BLaER1 treated with 17β-estradiol and CSF1 and Interleukin-3, amounts not matched to agents 10 nM and 100 nM (cell line): ENCODE data around the gene PCF11.

Experiments used
- H3K27ac ChIP-seq, 11 experiments: shearing (Covaris generic); formaldehyde crosslinking; 2 replicates each; pipeline ENCODE4 v1.8.1; 2022
- H3K27me3 ChIP-seq, 11 experiments: shearing (Covaris generic); formaldehyde crosslinking; 2 replicates each; pipeline ENCODE4 v1.8.1; 2022
- H3K36me3 ChIP-seq, 11 experiments: shearing (Covaris generic); formaldehyde crosslinking; 2 replicates each; pipeline ENCODE4 v1.8.1; 2022
- H3K4me1 ChIP-seq, 10 experiments: shearing (Covaris generic); formaldehyde crosslinking; 2 replicates each; pipeline ENCODE4 v1.8.1; 2022
- H3K4me2 ChIP-seq, 11 experiments: shearing (Covaris generic); formaldehyde crosslinking; 2 replicates each; pipeline ENCODE4 v1.8.1; 2022
- H3K4me3 ChIP-seq, 10 experiments: shearing (Covaris generic); formaldehyde crosslinking; 2 replicates each; pipeline ENCODE4 v1.8.1; 2022
- H3K9ac ChIP-seq, 11 experiments: shearing (Covaris generic); formaldehyde crosslinking; 2 replicates each; pipeline ENCODE4 v1.8.1; 2022
- H3K9me3 ChIP-seq, 11 experiments: shearing (Covaris generic); formaldehyde crosslinking; replicated peaks in 1 of 11; 2 replicates each; pipeline ENCODE4 v1.8.1; 2022
- H4K20me1 ChIP-seq, 11 experiments: shearing (Covaris generic); formaldehyde crosslinking; 2 replicates each; pipeline ENCODE4 v1.8.1; 2022
- Cebpa-rat ChIP-seq, 11 experiments: shearing (Covaris generic); IDR thresholded peaks; 2 replicates each; pipeline ENCODE4 v1.8.1; 2022

Gene PCF11

GRCh38 chr11:83158965-83159901 lies 2.3 kb downstream of the PCF11 start:
- no peak for TF ChIP-seq Cebpa-rat (IDR thresholded peaks at IDR 0.05)
- H3K36me3 ChIP-seq: peaks cover 25 to 59% (median 51%) of the 10 kb centered on the region in 11 experiments; a peak in 21 of 22 replicates
- peak overlapping the region; percentile 85 to 98 (median 94) for H3K4me3 ChIP-seq
- peak overlapping the region; percentile 98 to 100 (median 99) for H3K9ac ChIP-seq
- no peaks in the 10 kb centered on the region for H3K27me3 ChIP-seq
- H3K9me3 ChIP-seq: no peaks in the 10 kb centered on the region
- H4K20me1 ChIP-seq: peaks cover 52 to 70% (median 61%) of the 10 kb centered on the region in 11 experiments
- H3K4me1 ChIP-seq: peaks cover 23 to 49% (median 42%) of the 10 kb centered on the region in 10 experiments
- peak overlapping the region; percentile 97 to 100 (median 99); a peak in 19 of 22 replicates for H3K27ac ChIP-seq
- H3K4me2 ChIP-seq: peak overlapping the region; percentile 71 to 97 (median 94)

DNA sequence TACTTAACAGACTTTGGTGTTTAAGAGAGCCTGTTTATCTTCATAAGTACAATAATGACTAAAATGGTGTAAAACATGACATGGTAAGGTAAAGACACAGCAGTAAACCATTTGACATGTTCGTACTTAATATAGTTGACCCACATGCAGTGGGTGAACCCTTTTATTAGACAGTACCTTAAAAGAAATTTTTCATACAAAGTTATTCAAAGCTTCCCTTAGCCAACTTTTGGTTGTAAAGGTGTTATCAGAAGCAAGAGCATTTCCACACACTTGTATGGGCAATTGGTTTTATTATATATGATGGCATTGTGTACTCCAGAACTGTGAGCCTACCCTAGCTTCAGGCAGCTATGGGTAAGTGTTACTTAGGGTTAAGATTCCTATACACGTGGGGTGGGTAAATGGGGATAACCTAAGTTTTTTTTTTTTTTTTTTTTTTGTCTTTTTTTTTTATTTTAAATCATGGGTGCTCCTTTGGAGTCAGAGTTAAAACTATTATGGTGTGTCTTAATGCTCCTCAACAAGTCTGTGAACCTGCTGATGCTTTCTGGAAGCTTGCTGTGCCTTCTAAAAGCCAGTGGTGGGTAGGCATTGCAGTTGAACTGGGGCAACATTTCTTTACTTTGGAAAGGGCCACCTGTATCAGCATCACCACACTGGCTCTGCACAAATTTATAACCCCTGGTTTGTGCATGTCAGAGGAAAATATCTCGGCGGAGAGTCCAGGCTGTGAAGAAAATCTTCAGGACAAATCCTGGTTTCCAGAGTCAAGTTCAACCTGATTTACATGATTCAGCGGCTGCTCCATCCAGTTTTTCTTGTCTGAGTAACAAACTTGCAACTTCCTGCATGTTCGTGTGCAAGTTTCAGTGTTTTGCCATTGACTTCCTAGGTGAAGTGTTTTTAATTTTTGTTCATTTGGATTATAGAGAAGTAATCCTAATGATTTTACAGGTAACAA lies 3.3 kb downstream of the PCF11 start:
- Histone ChIP-seq H3K9me3 (no peaks in the 10 kb centered on the region), H3K27ac (peak overlapping the region in 5 of 11 experiments; percentile 13 to 100 (median 99); a peak in 3 of 22 replicates), H4K20me1 (peaks cover 60 to 76% (median 69%) of the 10 kb centered on the region in 11 experiments), H3K9ac (peak overlapping the region; percentile 98 to 100 (median 99)), H3K4me3 (peak overlapping the region; percentile 85 to 98 (median 94)), H3K4me2 (peak overlapping the region; percentile 71 to 97 (median 94)), H3K27me3 (no peaks in the 10 kb centered on the region), H3K4me1 (peaks cover 23 to 49% (median 42%) of the 10 kb centered on the region in 10 experiments), H3K36me3 (peaks cover 35 to 68% (median 60%) of the 10 kb centered on the region in 11 experiments)
- no peak for TF ChIP-seq Cebpa-rat (IDR thresholded peaks at IDR 0.05)

DNA sequence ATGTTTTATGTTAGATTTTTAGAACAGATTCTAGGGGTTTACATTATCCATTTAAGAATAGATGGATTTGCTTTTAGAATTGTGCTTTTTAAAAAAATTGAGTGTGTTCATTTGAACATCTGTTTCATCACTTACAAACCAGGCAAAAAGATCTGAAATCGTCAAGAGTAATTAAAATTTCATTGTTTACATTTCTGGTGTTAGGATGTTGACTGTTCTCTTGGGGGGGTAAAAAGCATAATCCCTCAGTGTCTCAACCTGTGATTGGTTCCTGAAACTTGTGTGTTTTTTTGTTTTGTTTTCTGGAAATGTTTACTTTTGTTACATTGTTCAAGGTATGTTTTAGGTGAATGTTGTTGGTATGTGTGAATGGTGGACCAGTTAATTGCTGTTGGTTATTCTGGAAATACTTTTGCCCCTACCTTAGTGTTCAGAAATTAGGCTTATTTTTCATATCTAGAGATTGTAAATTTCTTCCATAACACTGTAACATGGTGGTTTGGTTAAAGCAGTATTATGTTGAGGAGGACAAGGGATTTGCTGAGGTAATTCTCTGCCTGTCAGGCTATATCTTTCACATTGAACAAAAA lies 4.8 kb downstream of the PCF11 start:
- H4K20me1 ChIP-seq: peaks cover 69 to 86% (median 76%) of the 10 kb centered on the region in 11 experiments
- H3K4me1 ChIP-seq: peaks cover 18 to 42% (median 34%) of the 10 kb centered on the region in 10 experiments
- no peak overlapping the region; a peak in 1 of 20 replicates for H3K4me3 ChIP-seq
- no peaks in the 10 kb centered on the region for H3K27me3 ChIP-seq
- no peak overlapping the region for H3K9ac ChIP-seq
- H3K36me3 ChIP-seq: peaks cover 50 to 84% (median 76%) of the 10 kb centered on the region in 11 experiments
- H3K4me2 ChIP-seq: peak overlapping the region; percentile 29 to 97 (median 94); a peak in 20 of 22 replicates
- H3K9me3 ChIP-seq: peaks cover 0 to 11% (median 0%) of the 10 kb centered on the region in 11 experiments; a peak in 3 of 22 replicates
- H3K27ac ChIP-seq: no peak overlapping the region
- TF ChIP-seq Cebpa-rat (IDR thresholded peaks at IDR 0.05): no peak

DNA sequence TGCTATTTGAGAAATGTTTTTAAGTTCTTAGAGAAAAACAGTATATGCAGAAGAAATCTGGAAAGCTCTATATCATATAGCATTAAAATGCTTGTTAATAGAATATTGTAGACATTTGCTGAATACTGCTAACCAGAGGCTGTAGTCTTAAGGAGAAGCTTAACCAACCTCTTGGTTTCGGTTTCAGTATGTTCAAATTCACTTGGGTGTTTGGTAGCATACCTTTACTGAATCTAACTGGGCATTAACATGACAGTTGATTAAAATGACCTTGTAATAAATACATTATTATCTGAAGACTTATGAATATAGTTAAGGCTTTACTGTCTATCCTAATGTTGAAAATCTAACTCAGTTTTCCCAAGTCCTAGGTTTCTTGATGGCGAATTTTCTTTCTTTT lies 5.4 kb downstream of the PCF11 start:
- Histone ChIP-seq H3K9me3 (peaks cover 0 to 11% (median 0%) of the 10 kb centered on the region in 11 experiments; a peak in 3 of 22 replicates), H3K27ac (no peak overlapping the region), H3K36me3 (peaks cover 57 to 90% (median 82%) of the 10 kb centered on the region in 11 experiments), H3K4me2 (peak overlapping the region in 9 of 11 experiments; percentile 3 to 97 (median 94); a peak in 15 of 22 replicates), H3K4me1 (peaks cover 18 to 43% (median 34%) of the 10 kb centered on the region in 10 experiments), H3K27me3 (no peaks in the 10 kb centered on the region), H4K20me1 (peaks cover 67 to 92% (median 82%) of the 10 kb centered on the region in 11 experiments), H3K9ac (no peak overlapping the region), H3K4me3 (no peak overlapping the region)
- TF ChIP-seq Cebpa-rat (IDR thresholded peaks at IDR 0.05): no peak

DNA sequence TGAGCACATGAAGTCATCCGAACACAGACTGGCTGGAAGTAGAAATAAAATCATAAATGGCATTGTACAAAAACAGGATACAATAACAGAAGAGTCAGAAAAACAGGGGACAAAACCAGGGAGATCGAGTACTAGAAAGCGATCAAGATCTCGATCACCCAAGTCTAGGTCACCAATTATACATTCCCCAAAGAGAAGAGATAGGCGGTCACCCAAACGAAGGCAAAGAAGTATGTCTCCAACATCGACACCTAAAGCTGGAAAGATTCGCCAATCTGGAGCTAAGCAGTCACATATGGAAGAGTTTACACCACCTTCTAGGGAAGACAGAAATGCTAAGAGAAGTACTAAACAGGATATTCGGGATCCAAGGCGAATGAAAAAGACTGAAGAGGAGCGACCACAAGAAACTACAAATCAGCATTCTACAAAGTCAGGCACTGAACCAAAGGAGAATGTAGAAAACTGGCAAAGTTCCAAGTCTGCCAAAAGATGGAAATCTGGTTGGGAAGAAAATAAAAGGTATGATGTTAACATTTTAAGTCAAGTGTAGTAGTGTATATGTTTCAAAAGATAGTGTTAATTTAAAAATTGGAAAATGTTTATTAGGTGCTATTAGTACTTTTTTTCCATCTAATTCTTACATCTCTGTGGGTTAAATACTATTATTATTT lies 9.4 kb downstream of the PCF11 start:
- Histone ChIP-seq H4K20me1 (peaks cover 55 to 100% (median 89%) of the 10 kb centered on the region in 11 experiments), H3K27me3 (no peaks in the 10 kb centered on the region), H3K4me3 (no peak overlapping the region), H3K27ac (no peak overlapping the region), H3K4me1 (peaks cover 28 to 65% (median 43%) of the 10 kb centered on the region in 10 experiments), H3K9me3 (peaks cover 0 to 26% (median 6%) of the 10 kb centered on the region in 11 experiments; a peak in 9 of 22 replicates), H3K36me3 (peaks cover 82 to 99% (median 96%) of the 10 kb centered on the region in 11 experiments), H3K9ac (no peak overlapping the region), H3K4me2 (no peak overlapping the region)
- TF ChIP-seq Cebpa-rat (IDR thresholded peaks at IDR 0.05): no peak

GRCh38 chr11:83168756-83169155 lies 11.8 kb downstream of the PCF11 start:
- Histone ChIP-seq H3K4me2 (peak overlapping the region; percentile 40 to 79 (median 50)), H3K27me3 (no peaks in the 10 kb centered on the region), H4K20me1 (peaks cover 56 to 100% (median 89%) of the 10 kb centered on the region in 11 experiments), H3K4me1 (peaks cover 24 to 67% (median 40%) of the 10 kb centered on the region in 10 experiments; a peak in 19 of 20 replicates), H3K36me3 (peaks cover 97 to 100% (median 100%) of the 10 kb centered on the region in 11 experiments), H3K4me3 (peak overlapping the region in 2 of 10 experiments; percentile 20 to 37; a peak in 2 of 20 replicates), H3K9me3 (peaks cover 0 to 26% (median 6%) of the 10 kb centered on the region in 11 experiments; a peak in 9 of 22 replicates), H3K9ac (no peak overlapping the region; a peak in 1 of 22 replicates), H3K27ac (no peak overlapping the region)
- TF ChIP-seq Cebpa-rat (IDR thresholded peaks at IDR 0.05): no peak

DNA sequence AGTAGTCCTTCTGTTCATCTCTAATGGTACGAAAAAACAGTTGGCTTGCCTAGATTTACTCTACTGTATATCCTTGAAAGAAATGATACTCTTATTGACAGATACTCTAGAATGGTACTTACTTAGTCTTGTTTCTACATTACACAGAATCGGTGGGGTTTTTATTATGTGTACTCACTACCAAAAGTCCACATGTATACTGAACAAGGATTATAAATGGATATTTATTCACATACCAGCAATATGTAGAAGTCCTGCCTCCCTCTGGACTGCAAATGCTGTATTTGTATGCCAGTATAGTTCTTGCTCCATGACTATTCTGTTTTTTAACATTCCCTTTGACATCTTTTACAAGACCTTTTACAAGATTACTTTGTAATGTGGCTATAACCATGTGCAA lies 13.9 kb downstream of the PCF11 start:
- no peak overlapping the region for H3K27ac ChIP-seq
- peaks cover 0 to 26% (median 6%) of the 10 kb centered on the region in 11 experiments; a peak in 9 of 22 replicates for H3K9me3 ChIP-seq
- TF ChIP-seq Cebpa-rat (IDR thresholded peaks at IDR 0.05): no peak
- peak overlapping the region in 3 of 11 experiments; percentile 23 to 54 (median 36); a peak in 4 of 22 replicates for H3K9ac ChIP-seq
- H3K4me3 ChIP-seq: peak overlapping the region in 4 of 10 experiments; percentile 2 to 28 (median 11); a peak in 4 of 20 replicates
- H3K36me3 ChIP-seq: peaks cover 97 to 100% (median 100%) of the 10 kb centered on the region in 11 experiments
- H3K4me2 ChIP-seq: peak overlapping the region; percentile 33 to 79 (median 50); a peak in 17 of 22 replicates
- no peaks in the 10 kb centered on the region for H3K27me3 ChIP-seq
- H3K4me1 ChIP-seq: peaks cover 26 to 77% (median 44%) of the 10 kb centered on the region in 10 experiments; a peak in 19 of 20 replicates
- H4K20me1 ChIP-seq: peaks cover 77 to 100% (median 99%) of the 10 kb centered on the region in 11 experiments
